Stimulated activated CD8-positive, alpha-beta memory T cell treated with anti-CD3 and anti-CD28 coated beads, Interleukin-15, amount 100 ng/mL, for 24 hours (primary cell): ENCODE results near the gene MMP27.
"Not testable (repeated sequence)": the region's sequence is repeated elsewhere in the genome, so short reads cannot be mapped to it uniquely, and the experiment has no call there.

Experiments
- DNase-seq: peaks from one replicate; pipeline ENCODE4 v3.0.0-alpha.2; 2020; ENCODE audit warnings: low read depth

Gene MMP27

GRCh38 chr11:102705626-102706025, at the start of gene MMP27:
Gene MMP27, minus strand, starts transcription at chr11:102705769. Its CDS starts 55 bp downstream, at chr11:102705714.
- DNase-seq = no peak

GRCh38 chr11:102753267-102753666, 47.7 kb upstream of the MMP27 start:
- no peak for DNase-seq

GRCh38 chr11:102751673-102752072, 46.1 kb upstream of the MMP27 start:
- DNase-seq = no peak

GRCh38 chr11:102749101-102749722, 43.6 kb upstream of the MMP27 start:
- DNase-seq = no peak

- DNase-seq = not testable (repeated sequence)
Observed at GRCh38 chr11:102746746-102747578, 41.4 kb upstream of the MMP27 start.

GRCh38 chr11:102734650-102735049, 29.1 kb upstream of the MMP27 start:
- DNase-seq = no peak

- no peak for DNase-seq
Observed at GRCh38 chr11:102733232-102733875, 27.8 kb upstream of the MMP27 start.

- not testable (repeated sequence) for DNase-seq
Observed at GRCh38 chr11:102730944-102731343, 25.4 kb upstream of the MMP27 start.

- DNase-seq = no peak
Observed at GRCh38 chr11:102729849-102730815, 24.6 kb upstream of the MMP27 start.

GRCh38 chr11:102727890-102728289, 22.3 kb upstream of the MMP27 start:
- no peak for DNase-seq

- DNase-seq = no peak
Observed at GRCh38 chr11:102724904-102725500, 19.4 kb upstream of the MMP27 start, which contains the start of gene MMP8. Gene MMP8, minus strand, starts transcription at chr11:102724954. Its CDS starts 99 bp downstream, at chr11:102724855.

GRCh38 chr11:102722821-102723220, 17.3 kb upstream of the MMP27 start:
- no peak for DNase-seq

GRCh38 chr11:102719620-102720277, 14.2 kb upstream of the MMP27 start:
- no peak for DNase-seq

- DNase-seq = no peak
Observed at GRCh38 chr11:102717280-102717679, 11.7 kb upstream of the MMP27 start.

GRCh38 chr11:102716527-102716926, 11.0 kb upstream of the MMP27 start:
- DNase-seq = no peak

GRCh38 chr11:102712137-102712536, 6.6 kb upstream of the MMP27 start:
- no peak for DNase-seq

- DNase-seq = no peak
Observed at GRCh38 chr11:102709201-102709945, 3.8 kb upstream of the MMP27 start.

GRCh38 chr11:102708654-102709053, 3.1 kb upstream of the MMP27 start:
- no peak for DNase-seq

GRCh38 chr11:102704841-102705240, 728 bp downstream of the MMP27 start:
- DNase-seq = no peak
